Activated CD4-positive, alpha-beta T cell treated with anti-CD3 and anti-CD28 coated beads, Interleukin-2, amount 50 U/mL, for 1 hour (primary cell): ENCODE measurements around the gene CD28.

Experiments
- DNase-seq: peaks from one replicate; pipeline ENCODE4 v3.0.0-alpha.2; 2020

CD28 gene

DNA sequence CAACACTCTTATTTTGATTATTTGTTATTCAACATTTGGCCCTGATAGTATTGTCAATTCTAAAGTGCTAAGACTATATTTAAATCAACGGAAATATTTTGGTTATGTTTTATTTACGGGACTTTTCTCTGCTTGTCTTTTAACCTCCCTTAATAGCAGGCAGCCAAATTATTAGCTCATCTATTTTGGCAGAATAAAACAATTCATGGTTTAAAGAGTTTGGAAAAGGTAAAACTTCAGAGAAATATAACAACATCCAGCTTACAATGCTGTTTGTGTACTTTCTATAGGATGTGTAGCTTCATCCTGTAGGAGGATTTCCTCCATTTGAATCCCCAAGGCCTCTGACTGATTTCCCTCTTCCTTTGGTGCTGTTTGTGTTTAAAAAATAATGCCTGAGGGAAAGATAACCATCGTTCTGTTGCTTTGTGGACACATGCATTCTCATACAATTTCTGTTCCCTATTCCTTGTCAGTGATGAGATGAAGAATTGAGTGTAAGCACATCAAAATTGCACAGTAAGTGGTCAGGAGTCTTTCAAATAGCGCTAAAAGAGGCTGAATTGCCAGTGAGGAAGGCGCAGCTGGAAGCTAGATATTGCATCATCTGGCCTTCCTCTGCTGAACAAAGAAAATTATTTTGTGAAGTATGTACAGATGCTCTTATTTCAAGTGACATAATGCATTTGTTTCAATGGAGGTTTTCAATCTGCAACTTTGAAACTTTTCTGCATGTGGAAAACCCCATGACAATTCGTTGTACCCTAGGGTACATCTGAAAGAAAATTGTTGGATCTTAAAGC is 80.3 kb downstream of the CD28 start:
- DNase-seq = no peak

DNA sequence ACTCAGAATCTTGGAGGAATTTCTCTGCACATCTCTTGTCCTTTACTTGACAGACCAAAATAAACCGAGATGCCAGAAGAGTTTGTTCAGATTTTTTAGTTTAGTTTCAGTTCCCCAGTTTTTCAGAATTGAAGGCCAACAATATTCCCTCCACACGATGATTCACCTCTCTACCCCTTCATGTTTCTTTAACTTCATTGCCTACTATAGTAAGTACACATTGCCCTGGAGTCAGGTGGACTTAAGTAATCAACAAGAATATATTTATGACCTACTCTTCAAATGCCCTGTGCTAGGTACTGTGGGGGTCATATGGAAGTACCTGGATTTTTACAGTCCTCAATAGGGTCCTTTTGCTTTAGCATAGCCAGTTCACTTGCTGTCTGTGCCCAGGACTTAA is 81.5 kb downstream of the CD28 start:
- no peak for DNase-seq
